Neural progenitor cell (in vitro differentiated cells): ENCODE results near the gene LSM3.

ENCODE experiments used
- CTCF ChIP-seq: fragments of 200-600 bp; sonication (generic); IDR thresholded peaks from 2 replicates; pipeline ENCODE4 v1.5.1; 2017; ENCODE audit warnings: antibody characterized with exemption, mild to moderate bottlenecking
- EZH2 ChIP-seq: fragments of 200-600 bp; sonication (generic); IDR thresholded peaks from 2 replicates; pipeline ENCODE4 v1.6.1; 2017; ENCODE audit warnings: antibody characterized with exemption, mild to moderate bottlenecking, moderate library complexity
- EZH2phosphoT487 ChIP-seq: fragments of 200-600 bp; sonication (generic); IDR thresholded peaks from 2 replicates; pipeline ENCODE4 v1.6.1; 2017; ENCODE audit warnings: antibody characterized with exemption

- TF ChIP-seq CTCF (no peak), EZH2 (no peak), EZH2phosphoT487 (no peak)
Measured at GRCh38 chr3:14161282-14161681, 17.3 kb upstream of the LSM3 start.
